OCI-LY7 (cell line): ENCODE measurements around the gene FBXL17.

Experiments
- EZH2phosphoT487 ChIP-seq: fragments of 200-600 bp; sonication (generic); IDR thresholded peaks from 2 replicates; pipeline ENCODE4 v1.6.1; 2018; ENCODE audit warnings: low read depth, borderline replicate concordance, mild to moderate bottlenecking, mixed run types, antibody characterized with exemption, low read length, moderate library complexity, mixed read lengths
- TF ChIP-seq, protein P1 (sequence below): fragments of 200-600 bp; sonication (generic); conservative IDR thresholded peaks from 2 replicates; pipeline ENCODE4 v1.5.1; 2014; ENCODE audit warnings: mild to moderate bottlenecking, antibody characterized with exemption, low read length, moderate library complexity, mixed read lengths

DNA sequence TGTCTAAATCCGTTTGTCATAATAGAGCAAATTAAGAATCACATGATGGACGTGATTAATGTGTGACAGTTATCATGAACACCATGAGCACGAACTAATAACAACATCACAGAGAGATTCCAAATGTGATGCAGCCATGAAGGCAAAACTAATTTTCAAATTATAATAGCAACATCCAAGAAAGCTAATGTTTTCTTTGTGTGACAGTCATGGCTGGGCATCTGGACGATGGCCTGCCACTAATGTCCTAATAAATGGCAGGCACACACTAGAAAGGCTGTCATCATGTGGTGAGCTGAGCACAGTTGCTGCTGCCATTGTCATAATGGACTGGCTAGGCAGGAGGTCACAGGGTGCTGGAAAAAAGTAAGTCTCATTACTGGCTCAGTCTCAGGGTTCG lies 431.1 kb downstream of the FBXL17 start:
- TF ChIP-seq, protein P1, sequence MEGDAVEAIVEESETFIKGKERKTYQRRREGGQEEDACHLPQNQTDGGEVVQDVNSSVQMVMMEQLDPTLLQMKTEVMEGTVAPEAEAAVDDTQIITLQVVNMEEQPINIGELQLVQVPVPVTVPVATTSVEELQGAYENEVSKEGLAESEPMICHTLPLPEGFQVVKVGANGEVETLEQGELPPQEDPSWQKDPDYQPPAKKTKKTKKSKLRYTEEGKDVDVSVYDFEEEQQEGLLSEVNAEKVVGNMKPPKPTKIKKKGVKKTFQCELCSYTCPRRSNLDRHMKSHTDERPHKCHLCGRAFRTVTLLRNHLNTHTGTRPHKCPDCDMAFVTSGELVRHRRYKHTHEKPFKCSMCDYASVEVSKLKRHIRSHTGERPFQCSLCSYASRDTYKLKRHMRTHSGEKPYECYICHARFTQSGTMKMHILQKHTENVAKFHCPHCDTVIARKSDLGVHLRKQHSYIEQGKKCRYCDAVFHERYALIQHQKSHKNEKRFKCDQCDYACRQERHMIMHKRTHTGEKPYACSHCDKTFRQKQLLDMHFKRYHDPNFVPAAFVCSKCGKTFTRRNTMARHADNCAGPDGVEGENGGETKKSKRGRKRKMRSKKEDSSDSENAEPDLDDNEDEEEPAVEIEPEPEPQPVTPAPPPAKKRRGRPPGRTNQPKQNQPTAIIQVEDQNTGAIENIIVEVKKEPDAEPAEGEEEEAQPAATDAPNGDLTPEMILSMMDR: no peak
- TF ChIP-seq EZH2phosphoT487: no peak
